Large intestine (tissue), 3 donors: Measurements from ENCODE around the gene CES3. TPM values are rescaled to one million over a fixed set of nuclear protein-coding genes. Genes with fewer than 3 reads are reported as not detected.
"Not testable (repeated sequence)": the region's sequence is repeated elsewhere in the genome, so short reads cannot be mapped to it uniquely, and the experiment has no call there.

ENCODE experiments used
- DNase-seq, 2 donors: peaks; one replicate each; pipeline versions ENCODE4 v3.0.0 to v3.0.0-alpha.2; 2013
- H3K27ac ChIP-seq: one replicate; pipeline ENCODE4 v1.5.1; 2013; ENCODE audit warnings: low read length
- H3K27me3 ChIP-seq: 2 replicates; pipeline ENCODE4 v1.6.1; 2013; ENCODE audit warnings: low read length; ENCODE audit not compliant: control insufficient read depth, insufficient read depth
- H3K36me3 ChIP-seq: 2 replicates; pipeline ENCODE4 v1.6.1; 2013; ENCODE audit warnings: low read length; ENCODE audit not compliant: control insufficient read depth, insufficient read depth
- H3K4me1 ChIP-seq: one replicate; pipeline ENCODE4 v1.6.1; 2013; ENCODE audit warnings: low read length; ENCODE audit not compliant: control insufficient read depth, insufficient read depth
- H3K4me3 ChIP-seq: one replicate; pipeline ENCODE4 v1.5.1; 2013; ENCODE audit warnings: low read length
- H3K9me3 ChIP-seq: one replicate; pipeline ENCODE4 v1.6.1; 2013; ENCODE audit warnings: mild to moderate bottlenecking, low read depth, low read length, moderate library complexity; ENCODE audit not compliant: control insufficient read depth
- WGBS: methylation state at CpG from one replicate; pipeline ENCODE4 v1.1.5; 2013; ENCODE audit warnings: low lambda C conversion rate; ENCODE audit not compliant: insufficient coverage; 5-methylcytosine and 5-hydroxymethylcytosine counted together
- polyA plus RNA-seq: library from polyadenylated mRNA; unstranded; fragments of 120-200 nt; gene quantifications from one replicate; pipeline ENCODE4 v1.2.1, GENCODE V29; 2013

CES3 gene
- polyA plus RNA-seq, 1 donor = 16.0 TPM

GRCh38 chr16:66936462-66936861, 24.6 kb upstream of the CES3 start:
- no CpG with 5 or more reads among the region's 6 CpGs for WGBS
- peak in 1 of 2 donors; percentile 76 for DNase-seq
- peaks cover 41% of the 10 kb centered on the region for H3K4me1 ChIP-seq
- peak overlapping the region; percentile 93 for H3K4me3 ChIP-seq
- no peaks in the 10 kb centered on the region for H3K9me3 ChIP-seq
- H3K36me3 ChIP-seq = peaks cover 47% of the 10 kb centered on the region
- H3K27me3 ChIP-seq = no peaks in the 10 kb centered on the region
- H3K27ac ChIP-seq = peak overlapping the region; percentile 96

DNA sequence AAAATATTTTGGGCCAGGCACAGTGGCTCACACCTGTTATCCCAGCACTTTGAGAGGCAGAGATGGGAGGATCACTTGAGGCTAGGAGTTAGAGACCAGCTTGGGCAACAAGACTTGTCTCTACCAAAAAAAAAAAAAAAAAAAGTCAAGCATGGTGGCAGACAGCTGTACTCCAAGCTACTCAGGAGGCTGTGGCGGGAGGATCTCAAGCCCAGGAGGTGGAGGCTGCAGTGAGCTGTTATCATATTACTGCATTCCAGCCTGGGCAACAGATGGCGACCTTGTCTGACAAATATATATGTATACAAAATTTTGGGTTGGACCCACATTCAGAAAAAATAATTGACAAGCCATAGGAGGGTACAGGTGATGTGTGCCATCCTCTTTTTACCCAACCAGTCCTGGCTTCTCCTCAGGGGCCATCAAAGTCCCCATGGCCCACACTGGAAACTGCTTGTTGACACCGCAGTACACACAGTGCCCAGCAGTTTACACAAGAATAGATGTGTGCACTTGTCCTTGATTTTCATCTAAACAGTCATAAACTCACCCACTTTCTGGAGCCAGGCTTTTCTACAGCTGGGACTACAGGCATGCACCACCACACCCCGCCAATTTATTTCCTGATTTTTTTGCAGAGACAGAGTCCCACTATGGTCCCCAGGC, 24.0 kb upstream of the CES3 start:
- no CpG with 5 or more reads among the region's 4 CpGs for WGBS
- Histone ChIP-seq H3K27ac (peak overlapping the region; percentile 96), H3K4me1 (peaks cover 41% of the 10 kb centered on the region), H3K4me3 (peak overlapping the region; percentile 93), H3K36me3 (peaks cover 51% of the 10 kb centered on the region), H3K27me3 (no peaks in the 10 kb centered on the region), H3K9me3 (no peaks in the 10 kb centered on the region)
- no peak for DNase-seq

GRCh38 chr16:66937725-66938337, 23.2 kb upstream of the CES3 start:
- peaks cover 53% of the 10 kb centered on the region for H3K36me3 ChIP-seq
- H3K27ac ChIP-seq = no peak overlapping the region
- H3K9me3 ChIP-seq = no peaks in the 10 kb centered on the region
- peaks cover 34% of the 10 kb centered on the region for H3K4me1 ChIP-seq
- no peak overlapping the region for H3K4me3 ChIP-seq
- WGBS = no CpG with 5 or more reads among the region's 10 CpGs
- no peak for DNase-seq
- no peaks in the 10 kb centered on the region for H3K27me3 ChIP-seq

- Histone ChIP-seq H3K36me3 (peaks cover 66% of the 10 kb centered on the region), H3K4me1 (peaks cover 27% of the 10 kb centered on the region), H3K4me3 (no peak overlapping the region), H3K27ac (no peak overlapping the region), H3K9me3 (no peaks in the 10 kb centered on the region), H3K27me3 (no peaks in the 10 kb centered on the region)
- no peak for DNase-seq
Measured at GRCh38 chr16:66939366-66939765, 21.7 kb upstream of the CES3 start.

DNA sequence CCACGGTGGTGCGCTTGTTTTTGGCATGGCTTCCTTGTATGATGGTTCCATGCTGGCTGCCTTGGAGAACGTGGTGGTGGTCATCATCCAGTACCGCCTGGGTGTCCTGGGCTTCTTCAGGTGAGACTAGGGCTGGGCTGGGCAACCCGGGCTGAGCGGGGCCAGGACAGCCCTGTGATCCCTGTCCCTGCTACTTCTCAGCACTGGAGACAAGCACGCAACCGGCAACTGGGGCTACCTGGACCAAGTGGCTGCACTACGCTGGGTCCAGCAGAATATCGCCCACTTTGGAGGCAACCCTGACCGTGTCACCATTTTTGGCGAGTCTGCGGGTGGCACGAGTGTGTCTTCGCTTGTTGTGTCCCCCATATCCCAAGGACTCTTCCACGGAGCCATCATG, 20.8 kb upstream of the CES3 start:
- DNase-seq = no peak
- Histone ChIP-seq H3K27ac (no peak overlapping the region), H3K4me1 (peaks cover 27% of the 10 kb centered on the region), H3K4me3 (no peak overlapping the region), H3K36me3 (peaks cover 66% of the 10 kb centered on the region), H3K9me3 (no peaks in the 10 kb centered on the region), H3K27me3 (no peaks in the 10 kb centered on the region)
- no CpG with 5 or more reads among the region's 16 CpGs for WGBS

GRCh38 chr16:66942981-66943380, 18.1 kb upstream of the CES3 start:
- H3K36me3 ChIP-seq = peaks cover 61% of the 10 kb centered on the region
- no peaks in the 10 kb centered on the region for H3K9me3 ChIP-seq
- WGBS = no CpG with 5 or more reads among the region's 5 CpGs
- peaks cover 13% of the 10 kb centered on the region for H3K4me1 ChIP-seq
- peaks cover under 1% of the 10 kb centered on the region for H3K27me3 ChIP-seq
- H3K4me3 ChIP-seq = no peak overlapping the region
- DNase-seq = no peak
- no peak overlapping the region for H3K27ac ChIP-seq

GRCh38 chr16:66943426-66944053, 17.5 kb upstream of the CES3 start:
- no peak for DNase-seq
- Histone ChIP-seq H3K9me3 (no peaks in the 10 kb centered on the region), H3K27ac (no peak overlapping the region), H3K4me1 (peaks cover 11% of the 10 kb centered on the region), H3K4me3 (no peak overlapping the region), H3K36me3 (peaks cover 56% of the 10 kb centered on the region), H3K27me3 (peaks cover 6% of the 10 kb centered on the region)
- WGBS = no CpG with 5 or more reads among the region's 15 CpGs

- Histone ChIP-seq H3K27me3 (peaks cover 11% of the 10 kb centered on the region), H3K9me3 (no peaks in the 10 kb centered on the region), H3K36me3 (peaks cover 51% of the 10 kb centered on the region), H3K27ac (no peak overlapping the region), H3K4me1 (peaks cover 16% of the 10 kb centered on the region), H3K4me3 (no peak overlapping the region)
- WGBS = 100% methylated on average over 3 of the region's 5 CpGs
- no peak for DNase-seq
Measured at GRCh38 chr16:66944054-66944441, 17.0 kb upstream of the CES3 start.

GRCh38 chr16:66944971-66945370, 16.1 kb upstream of the CES3 start:
- WGBS = 93% methylated on average over 3 of the region's 9 CpGs
- H3K27ac ChIP-seq = not testable (repeated sequence)

GRCh38 chr16:66945939-66946338, 15.1 kb upstream of the CES3 start:
- H3K27me3 ChIP-seq = peaks cover 22% of the 10 kb centered on the region
- no peaks in the 10 kb centered on the region for H3K9me3 ChIP-seq
- peaks cover 32% of the 10 kb centered on the region for H3K36me3 ChIP-seq
- no peak overlapping the region for H3K27ac ChIP-seq
- peaks cover 20% of the 10 kb centered on the region for H3K4me1 ChIP-seq
- DNase-seq = no peak
- no CpG with 5 or more reads among the region's 4 CpGs for WGBS
- no peak overlapping the region for H3K4me3 ChIP-seq

More at GRCh38 chr16:66944971-66945370, 16.1 kb upstream of the CES3 start:
- Histone ChIP-seq H3K4me1 (peaks cover 20% of the 10 kb centered on the region), H3K36me3 (peaks cover 41% of the 10 kb centered on the region), H3K27me3 (peaks cover 19% of the 10 kb centered on the region)
- not testable (repeated sequence) for H3K9me3 ChIP-seq, DNase-seq, H3K4me3 ChIP-seq
